Measurements from ENCODE around the gene CHSY3.

The CHSY3 gene

DNA sequence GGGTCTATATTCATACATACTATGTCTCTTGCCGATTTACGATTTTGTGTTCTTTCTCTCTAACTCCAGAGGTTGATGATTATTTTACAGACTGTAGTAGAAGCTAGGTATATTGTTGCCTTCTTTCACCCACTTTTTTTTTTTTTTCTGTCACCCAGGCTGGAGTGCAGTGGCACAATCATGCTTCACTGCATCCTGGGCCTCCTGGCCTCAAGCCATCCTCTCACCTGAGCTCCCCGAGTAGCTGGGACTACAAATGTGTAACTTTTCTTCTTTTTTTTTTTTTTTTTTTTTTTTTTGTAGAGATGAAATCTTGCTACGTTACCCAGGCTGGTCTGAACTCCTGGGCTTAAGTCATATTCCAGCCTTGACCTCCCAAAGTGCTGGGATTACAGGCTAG, 96.2 kb downstream of the CHSY3 start:
- no peaks in the 10 kb centered on the region for H4K20me1 ChIP-seq (ENCODE audit: insufficient read depth)
- no peak overlapping the region for H2AFZ ChIP-seq (ENCODE audit: low read depth)
- H3K4me2 ChIP-seq, result no peak overlapping the region
- no peaks in the 10 kb centered on the region for H3K36me3 ChIP-seq (ENCODE audit: insufficient read depth)
- no peak overlapping the region for H3K27ac ChIP-seq
- H3K79me2 ChIP-seq (ENCODE audit: insufficient read depth, low read depth), result no peaks in the 10 kb centered on the region
- H3K9ac ChIP-seq, result no peak overlapping the region
- TF ChIP-seq, protein P1, sequence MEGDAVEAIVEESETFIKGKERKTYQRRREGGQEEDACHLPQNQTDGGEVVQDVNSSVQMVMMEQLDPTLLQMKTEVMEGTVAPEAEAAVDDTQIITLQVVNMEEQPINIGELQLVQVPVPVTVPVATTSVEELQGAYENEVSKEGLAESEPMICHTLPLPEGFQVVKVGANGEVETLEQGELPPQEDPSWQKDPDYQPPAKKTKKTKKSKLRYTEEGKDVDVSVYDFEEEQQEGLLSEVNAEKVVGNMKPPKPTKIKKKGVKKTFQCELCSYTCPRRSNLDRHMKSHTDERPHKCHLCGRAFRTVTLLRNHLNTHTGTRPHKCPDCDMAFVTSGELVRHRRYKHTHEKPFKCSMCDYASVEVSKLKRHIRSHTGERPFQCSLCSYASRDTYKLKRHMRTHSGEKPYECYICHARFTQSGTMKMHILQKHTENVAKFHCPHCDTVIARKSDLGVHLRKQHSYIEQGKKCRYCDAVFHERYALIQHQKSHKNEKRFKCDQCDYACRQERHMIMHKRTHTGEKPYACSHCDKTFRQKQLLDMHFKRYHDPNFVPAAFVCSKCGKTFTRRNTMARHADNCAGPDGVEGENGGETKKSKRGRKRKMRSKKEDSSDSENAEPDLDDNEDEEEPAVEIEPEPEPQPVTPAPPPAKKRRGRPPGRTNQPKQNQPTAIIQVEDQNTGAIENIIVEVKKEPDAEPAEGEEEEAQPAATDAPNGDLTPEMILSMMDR (conservative IDR thresholded peaks at IDR 0.05; ENCODE audit: low read depth, low read length), result no peak
- no peak overlapping the region for H3K4me3 ChIP-seq (IDR thresholded peaks at IDR 0.05; ENCODE audit: insufficient read depth, low read depth, low read length)
- H3K27me3 ChIP-seq (ENCODE audit: insufficient read depth, low read depth), result no peaks in the 10 kb centered on the region
- H3K4me1 ChIP-seq (ENCODE audit: low read depth, poor library complexity, severe bottlenecking), result no peaks in the 10 kb centered on the region

DNA sequence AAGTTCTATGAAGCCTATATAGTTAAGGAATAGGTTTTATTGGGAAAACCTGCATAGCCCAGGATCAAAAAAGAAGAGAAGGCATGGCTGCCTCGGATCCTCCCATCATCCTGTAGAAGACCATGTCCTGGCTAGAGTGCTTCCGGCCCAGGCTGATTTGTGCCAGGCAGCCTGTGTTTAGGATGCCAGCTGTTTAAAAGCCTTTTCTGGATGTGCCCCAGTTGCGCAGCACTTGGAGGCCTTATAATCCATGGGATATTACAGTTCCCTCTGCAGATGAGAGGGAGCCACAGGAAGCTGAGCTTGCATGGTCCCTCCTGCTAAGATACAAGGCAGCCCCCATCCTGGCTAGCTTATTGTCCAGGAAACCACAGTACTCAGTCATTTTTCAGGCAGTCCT, 97.9 kb downstream of the CHSY3 start:
- Histone ChIP-seq H3K9ac (no peak overlapping the region), H4K20me1 (ENCODE audit: insufficient read depth) (no peaks in the 10 kb centered on the region), H2AFZ (ENCODE audit: low read depth) (no peak overlapping the region), H3K4me1 (ENCODE audit: low read depth, poor library complexity, severe bottlenecking) (no peaks in the 10 kb centered on the region), H3K4me3 (IDR thresholded peaks at IDR 0.05; ENCODE audit: insufficient read depth, low read depth, low read length) (no peak overlapping the region), H3K27me3 (ENCODE audit: insufficient read depth, low read depth) (no peaks in the 10 kb centered on the region), H3K27ac (no peak overlapping the region), H3K4me2 (no peak overlapping the region), H3K36me3 (ENCODE audit: insufficient read depth) (no peaks in the 10 kb centered on the region), H3K79me2 (ENCODE audit: insufficient read depth, low read depth) (no peaks in the 10 kb centered on the region)
- TF ChIP-seq, protein P1 (conservative IDR thresholded peaks at IDR 0.05; ENCODE audit: low read depth, low read length), result no peak

GRCh38 chr5:130002876-130003275, 98.6 kb downstream of the CHSY3 start:
- Histone ChIP-seq H3K4me3 (IDR thresholded peaks at IDR 0.05; ENCODE audit: insufficient read depth, low read depth, low read length) (no peak overlapping the region), H3K36me3 (ENCODE audit: insufficient read depth) (no peaks in the 10 kb centered on the region), H3K9ac (no peak overlapping the region), H3K27me3 (ENCODE audit: insufficient read depth, low read depth) (no peaks in the 10 kb centered on the region), H2AFZ (ENCODE audit: low read depth) (no peak overlapping the region), H4K20me1 (ENCODE audit: insufficient read depth) (no peaks in the 10 kb centered on the region), H3K79me2 (ENCODE audit: insufficient read depth, low read depth) (no peaks in the 10 kb centered on the region), H3K4me2 (no peak overlapping the region), H3K27ac (no peak overlapping the region), H3K4me1 (ENCODE audit: low read depth, poor library complexity, severe bottlenecking) (no peaks in the 10 kb centered on the region)
- TF ChIP-seq, protein P1 (conservative IDR thresholded peaks at IDR 0.05; ENCODE audit: low read depth, low read length), result no peak

- Histone ChIP-seq H4K20me1 (ENCODE audit: insufficient read depth) (no peaks in the 10 kb centered on the region), H3K4me1 (ENCODE audit: low read depth, poor library complexity, severe bottlenecking) (no peaks in the 10 kb centered on the region), H3K79me2 (ENCODE audit: insufficient read depth, low read depth) (no peaks in the 10 kb centered on the region), H3K27me3 (ENCODE audit: insufficient read depth, low read depth) (no peaks in the 10 kb centered on the region), H3K9ac (no peak overlapping the region), H2AFZ (ENCODE audit: low read depth) (no peak overlapping the region), H3K4me2 (no peak overlapping the region), H3K4me3 (IDR thresholded peaks at IDR 0.05; ENCODE audit: insufficient read depth, low read depth, low read length) (no peak overlapping the region), H3K27ac (no peak overlapping the region), H3K36me3 (ENCODE audit: insufficient read depth) (no peaks in the 10 kb centered on the region)
- TF ChIP-seq, protein P1 (conservative IDR thresholded peaks at IDR 0.05; ENCODE audit: low read depth, low read length), result no peak
Measured at GRCh38 chr5:130011986-130012385, 107.7 kb downstream of the CHSY3 start.

Measured in KMS-11 (cell line).